Lower lobe of right lung (tissue), 2 donors: ENCODE results near the gene CD19. TPM values are rescaled to one million over a fixed set of nuclear protein-coding genes. Genes with fewer than 3 reads are reported as not detected.

Experiments
- ATAC-seq, 2 donors: fragments of 200-7000 bp; cut with Tn5 transposase; one replicate each; pipeline ENCODE4 v1.9.1; 2020 to 2022; ENCODE audit warnings: mild to moderate bottlenecking in 2 of 2, moderate library complexity in 2 of 2
- DNase-seq: peaks from one replicate; pipeline ENCODE4 v3.0.0-alpha.2; 2020
- H3K27ac ChIP-seq: fragments of 200-600 bp; one replicate; pipeline ENCODE4 v1.8.0; 2022
- H3K27me3 ChIP-seq: fragments of 200-600 bp; one replicate; pipeline ENCODE4 v1.8.0; 2022; ENCODE audit warnings: low read depth
- H3K36me3 ChIP-seq: fragments of 200-600 bp; one replicate; pipeline ENCODE4 v1.8.0; 2022; ENCODE audit warnings: mild to moderate bottlenecking
- H3K4me1 ChIP-seq: fragments of 200-600 bp; one replicate; pipeline ENCODE4 v1.8.0; 2022
- H3K4me3 ChIP-seq: fragments of 200-600 bp; one replicate; pipeline ENCODE4 v1.8.0; 2022; ENCODE audit warnings: mild to moderate bottlenecking
- H3K9me3 ChIP-seq: fragments of 200-600 bp; one replicate; pipeline ENCODE4 v1.8.0; 2022
- CTCF ChIP-seq: fragments of 200-600 bp; IDR thresholded peaks from one replicate; pipeline ENCODE4 v1.8.0; 2022; ENCODE audit warnings: antibody characterized with exemption, mild to moderate bottlenecking
- intact Hi-C: fragments of 100-400 bp; cut with DNase I; formaldehyde crosslinking; loops from one replicate; pipeline ENCODE4 v1.11.0; 2022
- total RNA-seq: library from RNA; stranded (reverse); fragmentation: NEBNext Ultra II Directional; extraction: Animal tissue kit (Norgen Biotek cat#: 25700); gene quantifications from one replicate; pipeline ENCODE4 v1.2.1, GENCODE V29; 2021
- donor health status: DM: no; HTN: yes; CAD: no; lungs with severe emphysema.

The CD19 gene
- total RNA-seq, 1 donor from 2014 or later: 0.21 TPM

- no peak overlapping the region for H3K4me3 ChIP-seq
- ATAC-seq (no peak), DNase-seq (no peak)
- no peak overlapping the region for H3K27ac ChIP-seq
- no peaks in the 10 kb centered on the region for H3K27me3 ChIP-seq
- peaks cover 71% of the 10 kb centered on the region for H3K36me3 ChIP-seq
- peaks cover 19% of the 10 kb centered on the region for H3K4me1 ChIP-seq
- H3K9me3 ChIP-seq: no peaks in the 10 kb centered on the region
- TF ChIP-seq CTCF: no peak
- intact Hi-C loops: no loop called here
These were observed 49.2 kb downstream of the CD19 start for GRCh38 chr16:28980929-28981328.

- Histone ChIP-seq H3K27ac (no peak overlapping the region), H3K36me3 (peaks cover 76% of the 10 kb centered on the region), H3K4me3 (no peak overlapping the region), H3K4me1 (peaks cover 13% of the 10 kb centered on the region), H3K9me3 (no peaks in the 10 kb centered on the region), H3K27me3 (no peaks in the 10 kb centered on the region)
- TF ChIP-seq CTCF: peak; percentile 39
- DNase-seq (no peak), ATAC-seq (no peak)
- intact Hi-C loops: no loop called here
These were observed 49.7 kb downstream of the CD19 start for GRCh38 chr16:28981517-28981916.

- no peak for DNase-seq
- no peak for ATAC-seq
- no peak overlapping the region for H3K4me3 ChIP-seq
- no peak for TF ChIP-seq CTCF
- peaks cover 85% of the 10 kb centered on the region for H3K36me3 ChIP-seq
- no peak overlapping the region for H3K27ac ChIP-seq
- H3K4me1 ChIP-seq: peaks cover 7% of the 10 kb centered on the region
- no peaks in the 10 kb centered on the region for H3K9me3 ChIP-seq
- intact Hi-C loops: no loop called here
- no peaks in the 10 kb centered on the region for H3K27me3 ChIP-seq
These were observed 50.6 kb downstream of the CD19 start for GRCh38 chr16:28982418-28982817.

- intact Hi-C loops: no loop called here
- TF ChIP-seq CTCF: no peak
- ATAC-seq (no peak), DNase-seq (no peak)
- Histone ChIP-seq H3K27ac (no peak overlapping the region), H3K4me1 (peaks cover 2% of the 10 kb centered on the region), H3K4me3 (no peak overlapping the region), H3K36me3 (peaks cover 88% of the 10 kb centered on the region), H3K9me3 (no peaks in the 10 kb centered on the region), H3K27me3 (no peaks in the 10 kb centered on the region)
These were observed 51.2 kb downstream of the CD19 start for GRCh38 chr16:28982949-28983348.

- ATAC-seq (no peak), DNase-seq (no peak)
These were observed 51.9 kb downstream of the CD19 start for GRCh38 chr16:28983644-28984043.

More at GRCh38 chr16:28983644-28984043, 51.9 kb downstream of the CD19 start:
- no peak for TF ChIP-seq CTCF
- intact Hi-C loops: no loop called here
- Histone ChIP-seq H3K36me3 (peaks cover 88% of the 10 kb centered on the region), H3K27me3 (no peaks in the 10 kb centered on the region), H3K9me3 (no peaks in the 10 kb centered on the region), H3K4me3 (no peak overlapping the region), H3K27ac (no peak overlapping the region), H3K4me1 (no peaks in the 10 kb centered on the region)
